ENCODE measurements around the gene UGT1A7.

DNA sequence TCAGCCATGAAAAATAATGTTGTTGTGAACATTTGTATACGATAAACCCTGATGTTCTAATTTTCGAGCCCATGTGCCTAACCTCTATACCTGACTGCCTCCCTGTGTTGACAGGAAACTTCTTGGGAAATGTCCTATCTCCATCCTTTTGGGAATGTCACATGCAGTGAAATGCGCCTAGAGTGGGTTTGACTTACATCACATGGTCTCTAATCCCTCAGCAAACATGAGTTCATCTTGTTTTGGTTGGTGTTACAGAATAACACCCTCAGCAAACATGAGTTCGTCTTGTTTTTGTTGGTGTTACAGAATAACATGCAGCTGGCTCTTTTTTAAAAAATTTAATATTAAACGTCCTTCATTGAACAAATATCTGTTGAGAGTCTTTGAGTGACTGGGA lies 6.6 kb downstream of the UGT1A7 start:
- TF ChIP-seq CTCF (IDR thresholded peaks at IDR 0.05; ENCODE audit: borderline replicate concordance, extremely low read depth, low read length, poor library complexity, severe bottlenecking) = no peak
- no peak for TF ChIP-seq EZH2 (IDR thresholded peaks at IDR 0.05; ENCODE audit: borderline replicate concordance, low read depth, low read length, severe bottlenecking)

Measured in DND-41 (cell line).